Adrenal gland (tissue), 12 donors: ENCODE data around the gene TTC39B. TPM values are rescaled to one million over a fixed set of nuclear protein-coding genes. Genes with fewer than 3 reads are reported as not detected.

Experiments used
- DNase-seq, 7 donors: peaks; one replicate each; pipeline ENCODE4 v3.0.0-alpha.2; 2019 to 2020
- H3K27ac ChIP-seq, 5 donors: fragments of 200-600 bp; sonication (generic) in 4 of 5; 1 replicate in 3 of 5; 2 replicates in 2 of 5; pipeline versions ENCODE4 v1.5.1 to v1.8.0; 2016 to 2020; ENCODE audit warnings: mild to moderate bottlenecking in 1 of 5
- H3K27me3 ChIP-seq: fragments of 200-600 bp; 2 replicates; pipeline ENCODE4 v1.8.0; 2021
- H3K36me3 ChIP-seq, 2 donors: fragments of 200-600 bp; replicated peaks in 1 of 2; 1 replicate in 1 of 2; 2 replicates in 1 of 2; pipeline versions ENCODE4 v1.5.1 to v1.8.0; 2018 to 2022
- H3K4me1 ChIP-seq, 2 donors: fragments of 200-600 bp; replicated peaks in 1 of 2; 1 replicate in 1 of 2; 2 replicates in 1 of 2; pipeline versions ENCODE4 v1.5.1 to v1.8.0; 2018 to 2021
- H3K4me3 ChIP-seq, 4 donors: fragments of 200-600 bp; sonication (generic) in 3 of 4; one replicate each; pipeline ENCODE4 v1.5.1; 2016 to 2018
- H3K9me3 ChIP-seq, 3 donors: fragments of 200-600 bp; sonication (generic) in 1 of 3; replicated peaks in 1 of 3; 1 replicate in 2 of 3; 2 replicates in 1 of 3; pipeline versions ENCODE4 v1.5.1 to v1.8.0; 2016 to 2021
- CTCF ChIP-seq, 6 experiments: fragments of 450-650 bp in 4 of 6; fragments of 200-600 bp in 2 of 6; sonication (generic) in 1 of 6; IDR thresholded peaks; 1 replicate in 5 of 6; 2 replicates in 1 of 6; pipeline versions ENCODE4 v1.5.1 to v1.8.0; 2016 to 2021; ENCODE audit warnings: antibody characterized with exemption in 6 of 6, mild to moderate bottlenecking in 2 of 6, moderate library complexity in 1 of 6
- POLR2A ChIP-seq, 2 donors: fragments of 450-650 bp; IDR thresholded peaks; one replicate each; pipeline ENCODE4 v1.6.1; 2017; ENCODE audit warnings: antibody characterized with exemption in 2 of 2, mild to moderate bottlenecking in 2 of 2, moderate library complexity in 1 of 2
- WGBS, 4 donors: extraction: QIAGEN DNeasy Blood & Tissue Kit in 2 of 4; methylation state at CpG; one replicate each; pipeline versions ENCODE4 v1.1.5 to v1.1.7; 2013 to 2017; 5-methylcytosine and 5-hydroxymethylcytosine counted together
- intact Hi-C, 2 donors: fragments of 100-400 bp; cut with DNase I; formaldehyde crosslinking; loops; one replicate each; pipeline versions ENCODE4 v1.14.1 to v1.15.0; 2022 to 2023
- polyA plus RNA-seq, 3 donors: library from polyadenylated mRNA; stranded (reverse); fragments of 200-250 nt in 2 of 3; fragments of 350-450 nt in 1 of 3; fragmentation: Illumina TruSeq in 1 of 3; extraction: RNeasy Lipid Tissue Mini Kit (QIAGEN cat#74804) in 1 of 3; gene quantifications; one replicate each; pipeline ENCODE4 v1.2.3, GENCODE V29; 2013 to 2014
- total RNA-seq, 9 donors: library from RNA; depleted of rRNA in 4 of 9; stranded (reverse); fragments of >200 nt in 4 of 9; fragments of 120-200 nt in 1 of 9; fragmentation: NEBNext Ultra II Directional in 1 of 9; extraction: Animal tissue kit (Norgen Biotek cat#: 25700) in 1 of 9; gene quantifications; one replicate each; pipeline versions ENCODE4 v1.1.0 to v1.2.4, GENCODE V29; 2013 to 2023
- donor health status: healthy with polysubstance abuse.
- donor health status: Bipolar disorder and iron deficiency.
- donor health status: DM: yes; HTN: yes; CAD: no.
- donor health status: DM: no; HTN: no; CAD: no.
- donor health status: DM: no; HTN: no; CAD: no.
- donor health status: DM: yes; HTN: yes; CAD: no.

Gene TTC39B
- total and polyA plus RNA-seq, 12 donors, result 3.7 to 14.4 (median 9.5) TPM

GRCh38 chr9:15182101-15182551 lies 124.9 kb downstream of the TTC39B start:
- Histone ChIP-seq H3K36me3 (no peaks in the 10 kb centered on the region), H3K4me1 (no peaks in the 10 kb centered on the region), H3K27me3 (no peaks in the 10 kb centered on the region), H3K27ac (no peak overlapping the region), H3K9me3 (no peaks in the 10 kb centered on the region), H3K4me3 (no peak overlapping the region)
- intact Hi-C loops, result no loop called here
- TF ChIP-seq CTCF (IDR thresholded peaks at IDR 0.05) (no peak), POLR2A (IDR thresholded peaks at IDR 0.05) (no peak)
- DNase-seq, result no peak
- WGBS, 4 donors, result 72 to 79% (median 76%) methylated on average over 2 of the region's 2 CpGs

GRCh38 chr9:15180124-15180523 lies 126.9 kb downstream of the TTC39B start:
- intact Hi-C loops, result no loop called here
- no peak for DNase-seq
- Histone ChIP-seq H3K36me3 (no peaks in the 10 kb centered on the region), H3K9me3 (no peaks in the 10 kb centered on the region), H3K4me3 (no peak overlapping the region), H3K27ac (no peak overlapping the region), H3K4me1 (no peaks in the 10 kb centered on the region), H3K27me3 (no peaks in the 10 kb centered on the region)
- 97 to 100% (median 99%) methylated on average over 1 of the region's 1 CpG for WGBS, 4 donors
- TF ChIP-seq CTCF (IDR thresholded peaks at IDR 0.05) (no peak), POLR2A (IDR thresholded peaks at IDR 0.05) (no peak)

- no peak for DNase-seq
- Histone ChIP-seq H3K9me3 (no peaks in the 10 kb centered on the region), H3K4me3 (no peak overlapping the region), H3K27ac (no peak overlapping the region), H3K36me3 (no peaks in the 10 kb centered on the region), H3K27me3 (no peaks in the 10 kb centered on the region), H3K4me1 (no peaks in the 10 kb centered on the region)
- WGBS, 4 donors, result 80 to 85% (median 84%) methylated on average over 3 of the region's 3 CpGs
- intact Hi-C loops, result no loop called here
- TF ChIP-seq POLR2A (IDR thresholded peaks at IDR 0.05) (no peak), CTCF (IDR thresholded peaks at IDR 0.05) (no peak)
Observed at GRCh38 chr9:15178631-15179030, 128.4 kb downstream of the TTC39B start.

GRCh38 chr9:15176836-15177235 lies 130.2 kb downstream of the TTC39B start:
- 80 to 88% (median 83%) methylated on average over 1 of the region's 1 CpG for WGBS, 4 donors
- Histone ChIP-seq H3K27ac (no peak overlapping the region), H3K27me3 (no peaks in the 10 kb centered on the region), H3K9me3 (no peaks in the 10 kb centered on the region), H3K4me1 (no peaks in the 10 kb centered on the region), H3K36me3 (no peaks in the 10 kb centered on the region), H3K4me3 (no peak overlapping the region)
- intact Hi-C loops, result no loop called here
- DNase-seq, result no peak
- TF ChIP-seq CTCF (IDR thresholded peaks at IDR 0.05) (no peak), POLR2A (IDR thresholded peaks at IDR 0.05) (no peak)
